ENCODE results near the gene SHC3.

- TF ChIP-seq CTCF (IDR thresholded peaks at IDR 0.05; ENCODE audit: poor library complexity, severe bottlenecking) (no peak), RAD21 (conservative IDR thresholded peaks at IDR 0.05) (no peak), SMC3 (conservative IDR thresholded peaks at IDR 0.05; ENCODE audit: poor library complexity) (no peak), REST (IDR thresholded peaks at IDR 0.05; ENCODE audit: borderline replicate concordance) (no peak), POLR2AphosphoS5 (IDR thresholded peaks at IDR 0.05) (no peak), EZH2 (IDR thresholded peaks at IDR 0.05; ENCODE audit: borderline replicate concordance, insufficient read depth, low read length, poor library complexity, severe bottlenecking) (no peak), MXI1 (conservative IDR thresholded peaks at IDR 0.05; ENCODE audit: poor library complexity, severe bottlenecking) (no peak)
Measured at GRCh38 chr9:88983865-88984542, 194.6 kb downstream of the SHC3 start.

All from neural cell (in vitro differentiated cells).